Measurements from ENCODE around the gene ZSCAN10. TPM values are rescaled to one million over a fixed set of nuclear protein-coding genes. Genes with fewer than 3 reads are reported as not detected.

Gene ZSCAN10
- total and polyA plus RNA-seq, 9 of the 15 experiments (the other 6 are each of a cell fraction or from before 2014, with no cell fraction given) = 0.22 TPM; not detected in 8

GRCh38 chr16:3059041-3059722 is 39.9 kb downstream of the ZSCAN10 start (continued):
- TF ChIP-seq FOXP4 (CRISPR knock-in tag; IDR thresholded peaks at IDR 0.05; ENCODE audit: borderline replicate concordance) (no peak), PHB (CRISPR knock-in tag; IDR thresholded peaks at IDR 0.05) (no peak), NEUROD1 (IDR thresholded peaks at IDR 0.05; ENCODE audit: borderline replicate concordance, low read depth, low read length, partially characterized antibody) (peak; percentile 37), HBP1 (CRISPR knock-in tag; IDR thresholded peaks at IDR 0.05) (no peak), HNRNPK (IDR thresholded peaks at IDR 0.05; ENCODE audit: low read depth, low read length, poor library complexity, severe bottlenecking) (no peak), PYGO2 (tag; IDR thresholded peaks at IDR 0.05) (no peak), DLX4 (CRISPR knock-in tag; IDR thresholded peaks at IDR 0.05) (no peak), XRCC4 (IDR thresholded peaks at IDR 0.05; ENCODE audit: extremely low read depth, insufficient read depth, insufficient read length) (no peak), ZNF140 (CRISPR knock-in tag; IDR thresholded peaks at IDR 0.05) (no peak)
